Liver (tissue), 9 donors: ENCODE data around the gene TBC1D1. TPM values are rescaled to one million over a fixed set of nuclear protein-coding genes. Genes with fewer than 3 reads are reported as not detected.

ENCODE experiments used
- DNase-seq: peaks from one replicate; pipeline ENCODE4 v3.0.0-alpha.2; 2017; ENCODE audit warnings: low spot score
- H3K27ac ChIP-seq, 2 donors: one replicate each; pipeline ENCODE4 v1.7.0; 2013; ENCODE audit warnings: inconsistent platforms in 2 of 2, low read length in 2 of 2, control low read depth in 1 of 2, low read depth in 1 of 2, mild to moderate bottlenecking in 1 of 2
- H3K27me3 ChIP-seq, 4 donors: one replicate each; pipeline versions ENCODE4 v1.6.1 to v1.7.0; 2013; ENCODE audit warnings: low read length in 3 of 4, inconsistent platforms in 1 of 4, mild to moderate bottlenecking in 1 of 4, moderate library complexity in 1 of 4; ENCODE audit not compliant: control insufficient read depth in 4 of 4, insufficient read depth in 4 of 4
- H3K36me3 ChIP-seq, 4 donors: one replicate each; pipeline versions ENCODE4 v1.6.1 to v1.7.0; 2013; ENCODE audit warnings: low read length in 3 of 4, mild to moderate bottlenecking in 3 of 4, low read depth in 1 of 4, moderate library complexity in 1 of 4; ENCODE audit not compliant: control insufficient read depth in 4 of 4, insufficient read depth in 3 of 4
- H3K4me1 ChIP-seq, 4 donors: one replicate each; pipeline versions ENCODE4 v1.6.1 to v1.7.0; 2013; ENCODE audit warnings: low read length in 3 of 4, mild to moderate bottlenecking in 3 of 4, moderate library complexity in 1 of 4; ENCODE audit not compliant: control insufficient read depth in 4 of 4, insufficient read depth in 4 of 4
- H3K4me3 ChIP-seq, 3 donors: one replicate each; pipeline versions ENCODE4 v1.6.1 to v1.7.0; 2013; ENCODE audit warnings: low read length in 3 of 3, control low read depth in 1 of 3, low read depth in 1 of 3, mild to moderate bottlenecking in 1 of 3
- H3K9ac ChIP-seq, 2 donors: one replicate each; pipeline ENCODE4 v1.7.0; 2013; ENCODE audit warnings: low read length in 2 of 2, mild to moderate bottlenecking in 2 of 2, moderate library complexity in 2 of 2, control low read depth in 1 of 2, low read depth in 1 of 2
- H3K9me3 ChIP-seq, 4 donors: one replicate each; pipeline versions ENCODE4 v1.6.1 to v1.7.0; 2013; ENCODE audit warnings: low read length in 3 of 4; ENCODE audit not compliant: control insufficient read depth in 4 of 4
- EGR1 ChIP-seq, 2 donors: IDR thresholded peaks; 2 replicates each; pipeline ENCODE4 v1.6.1; 2016 to 2018; ENCODE audit warnings: antibody characterized with exemption in 2 of 2, low read depth in 2 of 2
- FOXA1 ChIP-seq: IDR thresholded peaks from 2 replicates; pipeline ENCODE4 v1.6.1; 2016; ENCODE audit warnings: antibody characterized with exemption
- FOXA2 ChIP-seq: IDR thresholded peaks from 2 replicates; pipeline ENCODE4 v1.6.1; 2016; ENCODE audit warnings: antibody characterized with exemption
- GABPA ChIP-seq, 2 donors: IDR thresholded peaks in 1 of 2; conservative IDR thresholded peaks in 1 of 2; 2 replicates each; pipeline ENCODE4 v1.6.1; 2016; ENCODE audit warnings: antibody characterized with exemption in 2 of 2, mild to moderate bottlenecking in 1 of 2, moderate library complexity in 1 of 2
- HNF4G ChIP-seq: IDR thresholded peaks from 2 replicates; pipeline ENCODE4 v1.6.1; 2016; ENCODE audit warnings: antibody characterized with exemption
- JUND ChIP-seq, 2 donors: IDR thresholded peaks; 2 replicates each; pipeline ENCODE4 v1.6.1; 2016; ENCODE audit warnings: antibody characterized with exemption in 2 of 2
- NR2F2 ChIP-seq: IDR thresholded peaks from 2 replicates; pipeline ENCODE4 v1.6.1; 2016; ENCODE audit warnings: antibody characterized with exemption
- RAD21 ChIP-seq, 2 donors: IDR thresholded peaks; 2 replicates each; pipeline ENCODE4 v1.6.1; 2016; ENCODE audit warnings: antibody characterized with exemption in 2 of 2, mild to moderate bottlenecking in 2 of 2
- RXRA ChIP-seq, 2 donors: IDR thresholded peaks; 2 replicates each; pipeline ENCODE4 v1.6.1; 2017 to 2018; ENCODE audit warnings: antibody characterized with exemption in 2 of 2, mild to moderate bottlenecking in 1 of 2
- SP1 ChIP-seq: IDR thresholded peaks from 2 replicates; pipeline ENCODE4 v1.6.1; 2018; ENCODE audit warnings: antibody characterized with exemption, mild to moderate bottlenecking
- TAF1 ChIP-seq: conservative IDR thresholded peaks from 2 replicates; pipeline ENCODE4 v1.6.1; 2016; ENCODE audit warnings: antibody characterized with exemption, mild to moderate bottlenecking
- YY1 ChIP-seq: IDR thresholded peaks from 2 replicates; pipeline ENCODE4 v1.6.1; 2016; ENCODE audit warnings: antibody characterized with exemption, mild to moderate bottlenecking
- WGBS: extraction: QIAGEN DNeasy Blood & Tissue Kit; methylation state at CpG from one replicate; pipeline ENCODE4 v1.1.7; 2013; 5-methylcytosine and 5-hydroxymethylcytosine counted together
- polyA plus RNA-seq, 2 donors: library from polyadenylated mRNA; stranded (reverse) in 1 of 2; unstranded in 1 of 2; fragments of 200-250 nt in 1 of 2; fragments of >200 nt in 1 of 2; fragmentation: Nextera tagmentation in 1 of 2; extraction: Ambion mirVana in 1 of 2; gene quantifications; one replicate each; pipeline versions ENCODE4 v1.2.1 to v1.2.3, GENCODE V29; 2013 to 2015
- total RNA-seq, 2 donors: library from RNA; depleted of rRNA; stranded (reverse); fragments of >200 nt; gene quantifications; one replicate each; pipeline ENCODE4 v1.2.3, GENCODE V29; 2014
- TF ChIP-seq, protein P1 (sequence below): IDR thresholded peaks from 2 replicates; pipeline ENCODE4 v1.6.1; 2016; ENCODE audit warnings: antibody characterized with exemption
- TF ChIP-seq, protein P2 (sequence below): IDR thresholded peaks from 2 replicates; pipeline ENCODE4 v1.6.1; 2016; ENCODE audit warnings: antibody characterized with exemption, mild to moderate bottlenecking
- TF ChIP-seq, protein P3 (sequence below): fragments of 150-350 bp; IDR thresholded peaks from 2 replicates; pipeline ENCODE4 v1.5.1; 2017; ENCODE audit warnings: improper control_type of control experiment, low read depth, low read length; ENCODE audit not compliant: missing input control
- TF ChIP-seq, protein P4 (sequence below): IDR thresholded peaks from 2 replicates; pipeline ENCODE4 v1.6.1; 2016; ENCODE audit warnings: antibody characterized with exemption
- TF ChIP-seq, protein P5 (sequence below): IDR thresholded peaks from 2 replicates; pipeline ENCODE4 v1.6.1; 2016; ENCODE audit warnings: antibody characterized with exemption
- donor health status: healthy.
- donor health status: healthy.
- donor health status: healthy.
- donor health status: healthy.
- donor health status: healthy.

The TBC1D1 gene
- total and polyA plus RNA-seq, 4 donors = 15.6 to 41.4 (median 20.9) TPM

DNA sequence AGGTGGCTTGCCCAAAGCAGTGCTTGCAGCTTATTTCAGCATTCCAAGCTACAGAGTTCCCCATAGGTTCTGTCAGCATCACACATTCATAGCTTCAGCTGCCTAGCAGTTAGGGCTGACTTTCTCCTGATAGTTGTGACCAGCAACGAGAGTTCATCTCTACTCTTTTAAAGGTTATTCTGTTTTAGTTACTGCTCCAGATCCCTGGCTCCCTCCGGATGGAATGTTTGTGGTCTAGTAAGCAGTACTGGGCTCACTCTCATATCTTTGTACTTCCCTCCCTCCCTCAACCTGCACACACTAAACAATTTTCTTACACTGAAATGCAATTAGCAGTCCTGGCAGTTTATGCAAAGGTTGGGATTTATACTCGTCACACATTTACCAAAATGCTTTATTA lies 113.2 kb downstream of the TBC1D1 start:
- WGBS = 81% methylated on average over 3 of the region's 3 CpGs
- Histone ChIP-seq H3K27ac (no peak overlapping the region), H3K36me3 (peaks cover 0 to 4% (median 0%) of the 10 kb centered on the region in 4 donors), H3K4me1 (peaks cover 0 to 3% (median 0%) of the 10 kb centered on the region in 4 donors), H3K9ac (no peak overlapping the region), H3K4me3 (no peak overlapping the region), H3K9me3 (no peaks in the 10 kb centered on the region), H3K27me3 (no peaks in the 10 kb centered on the region)
- no peak for TF ChIP-seq TAF1
- TF ChIP-seq, protein P1, sequence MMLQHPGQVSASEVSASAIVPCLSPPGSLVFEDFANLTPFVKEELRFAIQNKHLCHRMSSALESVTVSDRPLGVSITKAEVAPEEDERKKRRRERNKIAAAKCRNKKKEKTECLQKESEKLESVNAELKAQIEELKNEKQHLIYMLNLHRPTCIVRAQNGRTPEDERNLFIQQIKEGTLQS = no peak
- TF ChIP-seq, protein P2, sequence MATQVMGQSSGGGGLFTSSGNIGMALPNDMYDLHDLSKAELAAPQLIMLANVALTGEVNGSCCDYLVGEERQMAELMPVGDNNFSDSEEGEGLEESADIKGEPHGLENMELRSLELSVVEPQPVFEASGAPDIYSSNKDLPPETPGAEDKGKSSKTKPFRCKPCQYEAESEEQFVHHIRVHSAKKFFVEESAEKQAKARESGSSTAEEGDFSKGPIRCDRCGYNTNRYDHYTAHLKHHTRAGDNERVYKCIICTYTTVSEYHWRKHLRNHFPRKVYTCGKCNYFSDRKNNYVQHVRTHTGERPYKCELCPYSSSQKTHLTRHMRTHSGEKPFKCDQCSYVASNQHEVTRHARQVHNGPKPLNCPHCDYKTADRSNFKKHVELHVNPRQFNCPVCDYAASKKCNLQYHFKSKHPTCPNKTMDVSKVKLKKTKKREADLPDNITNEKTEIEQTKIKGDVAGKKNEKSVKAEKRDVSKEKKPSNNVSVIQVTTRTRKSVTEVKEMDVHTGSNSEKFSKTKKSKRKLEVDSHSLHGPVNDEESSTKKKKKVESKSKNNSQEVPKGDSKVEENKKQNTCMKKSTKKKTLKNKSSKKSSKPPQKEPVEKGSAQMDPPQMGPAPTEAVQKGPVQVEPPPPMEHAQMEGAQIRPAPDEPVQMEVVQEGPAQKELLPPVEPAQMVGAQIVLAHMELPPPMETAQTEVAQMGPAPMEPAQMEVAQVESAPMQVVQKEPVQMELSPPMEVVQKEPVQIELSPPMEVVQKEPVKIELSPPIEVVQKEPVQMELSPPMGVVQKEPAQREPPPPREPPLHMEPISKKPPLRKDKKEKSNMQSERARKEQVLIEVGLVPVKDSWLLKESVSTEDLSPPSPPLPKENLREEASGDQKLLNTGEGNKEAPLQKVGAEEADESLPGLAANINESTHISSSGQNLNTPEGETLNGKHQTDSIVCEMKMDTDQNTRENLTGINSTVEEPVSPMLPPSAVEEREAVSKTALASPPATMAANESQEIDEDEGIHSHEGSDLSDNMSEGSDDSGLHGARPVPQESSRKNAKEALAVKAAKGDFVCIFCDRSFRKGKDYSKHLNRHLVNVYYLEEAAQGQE = no peak
- TF ChIP-seq EGR1 (IDR thresholded peaks at IDR 0.05; ENCODE audit: low read depth in 2 of 2) = no peak
- no peak for TF ChIP-seq FOXA2
- no peak for TF ChIP-seq RXRA (IDR thresholded peaks at IDR 0.05)
- no peak for TF ChIP-seq RAD21 (IDR thresholded peaks at IDR 0.05)
- no peak for TF ChIP-seq NR2F2
- TF ChIP-seq, protein P3, sequence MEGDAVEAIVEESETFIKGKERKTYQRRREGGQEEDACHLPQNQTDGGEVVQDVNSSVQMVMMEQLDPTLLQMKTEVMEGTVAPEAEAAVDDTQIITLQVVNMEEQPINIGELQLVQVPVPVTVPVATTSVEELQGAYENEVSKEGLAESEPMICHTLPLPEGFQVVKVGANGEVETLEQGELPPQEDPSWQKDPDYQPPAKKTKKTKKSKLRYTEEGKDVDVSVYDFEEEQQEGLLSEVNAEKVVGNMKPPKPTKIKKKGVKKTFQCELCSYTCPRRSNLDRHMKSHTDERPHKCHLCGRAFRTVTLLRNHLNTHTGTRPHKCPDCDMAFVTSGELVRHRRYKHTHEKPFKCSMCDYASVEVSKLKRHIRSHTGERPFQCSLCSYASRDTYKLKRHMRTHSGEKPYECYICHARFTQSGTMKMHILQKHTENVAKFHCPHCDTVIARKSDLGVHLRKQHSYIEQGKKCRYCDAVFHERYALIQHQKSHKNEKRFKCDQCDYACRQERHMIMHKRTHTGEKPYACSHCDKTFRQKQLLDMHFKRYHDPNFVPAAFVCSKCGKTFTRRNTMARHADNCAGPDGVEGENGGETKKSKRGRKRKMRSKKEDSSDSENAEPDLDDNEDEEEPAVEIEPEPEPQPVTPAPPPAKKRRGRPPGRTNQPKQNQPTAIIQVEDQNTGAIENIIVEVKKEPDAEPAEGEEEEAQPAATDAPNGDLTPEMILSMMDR = no peak
- TF ChIP-seq, protein P4, sequence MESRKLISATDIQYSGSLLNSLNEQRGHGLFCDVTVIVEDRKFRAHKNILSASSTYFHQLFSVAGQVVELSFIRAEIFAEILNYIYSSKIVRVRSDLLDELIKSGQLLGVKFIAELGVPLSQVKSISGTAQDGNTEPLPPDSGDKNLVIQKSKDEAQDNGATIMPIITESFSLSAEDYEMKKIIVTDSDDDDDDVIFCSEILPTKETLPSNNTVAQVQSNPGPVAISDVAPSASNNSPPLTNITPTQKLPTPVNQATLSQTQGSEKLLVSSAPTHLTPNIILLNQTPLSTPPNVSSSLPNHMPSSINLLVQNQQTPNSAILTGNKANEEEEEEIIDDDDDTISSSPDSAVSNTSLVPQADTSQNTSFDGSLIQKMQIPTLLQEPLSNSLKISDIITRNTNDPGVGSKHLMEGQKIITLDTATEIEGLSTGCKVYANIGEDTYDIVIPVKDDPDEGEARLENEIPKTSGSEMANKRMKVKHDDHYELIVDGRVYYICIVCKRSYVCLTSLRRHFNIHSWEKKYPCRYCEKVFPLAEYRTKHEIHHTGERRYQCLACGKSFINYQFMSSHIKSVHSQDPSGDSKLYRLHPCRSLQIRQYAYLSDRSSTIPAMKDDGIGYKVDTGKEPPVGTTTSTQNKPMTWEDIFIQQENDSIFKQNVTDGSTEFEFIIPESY = no peak
- no peak for TF ChIP-seq HNF4G
- no peak for TF ChIP-seq YY1
- TF ChIP-seq, protein P5, sequence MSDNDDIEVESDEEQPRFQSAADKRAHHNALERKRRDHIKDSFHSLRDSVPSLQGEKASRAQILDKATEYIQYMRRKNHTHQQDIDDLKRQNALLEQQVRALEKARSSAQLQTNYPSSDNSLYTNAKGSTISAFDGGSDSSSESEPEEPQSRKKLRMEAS = no peak
- TF ChIP-seq FOXA1 = no peak
- no peak for TF ChIP-seq JUND (IDR thresholded peaks at IDR 0.05)
- TF ChIP-seq SP1 = no peak
- DNase-seq = no peak

DNA sequence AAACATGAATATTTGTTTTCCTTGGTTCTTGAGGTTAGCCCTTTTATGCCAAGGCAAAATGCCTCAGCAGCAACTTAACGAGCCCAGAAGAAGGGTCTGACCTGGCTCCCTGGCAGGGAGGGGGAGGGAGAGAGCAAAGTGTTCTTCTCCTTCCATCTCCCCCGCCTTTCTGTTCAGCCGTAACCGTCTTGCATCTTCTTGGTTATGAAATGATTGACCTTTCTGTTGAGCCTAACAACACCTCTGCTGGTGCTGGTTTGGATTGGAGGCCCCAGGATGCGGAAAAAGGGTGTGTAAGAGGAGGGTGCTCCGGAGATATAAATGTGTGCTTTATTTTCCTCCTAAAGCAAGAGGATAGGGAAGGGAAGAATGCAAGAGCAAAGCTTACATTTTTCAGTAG lies 114.0 kb downstream of the TBC1D1 start:
- Histone ChIP-seq H3K4me1 (no peaks in the 10 kb centered on the region), H3K36me3 (peaks cover 0 to 4% (median 0%) of the 10 kb centered on the region in 4 donors), H3K9me3 (no peaks in the 10 kb centered on the region), H3K27me3 (no peaks in the 10 kb centered on the region), H3K9ac (no peak overlapping the region), H3K4me3 (no peak overlapping the region), H3K27ac (no peak overlapping the region)
- no peak for DNase-seq
- TF ChIP-seq GABPA (IDR thresholded peaks at IDR 0.05 in 1 of 2, conservative IDR thresholded peaks at IDR 0.05 in 1 of 2) = no peak
- TF ChIP-seq RXRA (IDR thresholded peaks at IDR 0.05) = no peak
- TF ChIP-seq, protein P5 = no peak
- TF ChIP-seq, protein P4 = no peak
- no peak for TF ChIP-seq FOXA2
- no peak for TF ChIP-seq YY1
- WGBS = 75% methylated on average over 6 of the region's 6 CpGs
